Activated B cell treated with CpG ODN at 0.5 μM for 24 hours (primary cell): Measurements from ENCODE around the gene MAP1A. TPM values are rescaled to one million over a fixed set of nuclear protein-coding genes. Genes with fewer than 3 reads are reported as not detected.

Experiments
- ATAC-seq: fragments of 200-7000 bp; cut with Tn5 transposase; one replicate; pipeline ENCODE4 v1.10.0; 2021; ENCODE audit warnings: low read depth, mild to moderate bottlenecking, moderate library complexity
- CTCF ChIA-PET: fragments of 350-600 bp; sonication (Branson Sonifier 250); formaldehyde crosslinking; loops from one replicate; lab custom pipeline; 2021; ENCODE audit warnings: antibody characterized with exemption; lab: Charles Lee
- POLR2A ChIA-PET: fragments of 350-600 bp; sonication (Branson Sonifier 250); formaldehyde crosslinking; loops from one replicate; lab custom pipeline; 2021; ENCODE audit warnings: antibody characterized with exemption; lab: Charles Lee
- DNase-seq: peaks from one replicate; pipeline ENCODE4 v3.0.0; 2022
- H3K27ac Mint-ChIP-seq: one replicate; pipeline ENCODE4 v1.8.0; 2020; ENCODE audit warnings: mixed read lengths
- H3K27me3 Mint-ChIP-seq: one replicate; pipeline ENCODE4 v1.8.0; 2021; ENCODE audit warnings: mixed read lengths
- H3K36me3 Mint-ChIP-seq: one replicate; pipeline ENCODE4 v1.8.0; 2021; ENCODE audit warnings: low read depth, mixed read lengths
- H3K4me1 Mint-ChIP-seq: one replicate; pipeline ENCODE4 v1.8.0; 2021; ENCODE audit warnings: mixed read lengths
- H3K4me3 Mint-ChIP-seq: one replicate; pipeline ENCODE4 v1.8.0; 2020; ENCODE audit warnings: mild to moderate bottlenecking, mixed read lengths
- H3K9me3 Mint-ChIP-seq: one replicate; pipeline ENCODE4 v1.8.0; 2020; ENCODE audit warnings: mixed read lengths
- intact Hi-C: fragments of 100-400 bp; cut with micrococcal nuclease; formaldehyde crosslinking; loops from one replicate; pipeline ENCODE4 v1.15.1; 2024
- total RNA-seq: library from RNA; stranded (reverse); gene quantifications from 2 replicates; pipeline ENCODE4 v1.2.3, GENCODE V29; 2022
- TF ChIP-seq, protein P1 (sequence below): fragments of 200-600 bp; IDR thresholded peaks from one replicate; pipeline ENCODE4 v1.8.0; 2022; ENCODE audit warnings: antibody characterized with exemption, mild to moderate bottlenecking

Gene MAP1A
- total RNA-seq, 1 donor from 2014 or later = 0.11 TPM

DNA sequence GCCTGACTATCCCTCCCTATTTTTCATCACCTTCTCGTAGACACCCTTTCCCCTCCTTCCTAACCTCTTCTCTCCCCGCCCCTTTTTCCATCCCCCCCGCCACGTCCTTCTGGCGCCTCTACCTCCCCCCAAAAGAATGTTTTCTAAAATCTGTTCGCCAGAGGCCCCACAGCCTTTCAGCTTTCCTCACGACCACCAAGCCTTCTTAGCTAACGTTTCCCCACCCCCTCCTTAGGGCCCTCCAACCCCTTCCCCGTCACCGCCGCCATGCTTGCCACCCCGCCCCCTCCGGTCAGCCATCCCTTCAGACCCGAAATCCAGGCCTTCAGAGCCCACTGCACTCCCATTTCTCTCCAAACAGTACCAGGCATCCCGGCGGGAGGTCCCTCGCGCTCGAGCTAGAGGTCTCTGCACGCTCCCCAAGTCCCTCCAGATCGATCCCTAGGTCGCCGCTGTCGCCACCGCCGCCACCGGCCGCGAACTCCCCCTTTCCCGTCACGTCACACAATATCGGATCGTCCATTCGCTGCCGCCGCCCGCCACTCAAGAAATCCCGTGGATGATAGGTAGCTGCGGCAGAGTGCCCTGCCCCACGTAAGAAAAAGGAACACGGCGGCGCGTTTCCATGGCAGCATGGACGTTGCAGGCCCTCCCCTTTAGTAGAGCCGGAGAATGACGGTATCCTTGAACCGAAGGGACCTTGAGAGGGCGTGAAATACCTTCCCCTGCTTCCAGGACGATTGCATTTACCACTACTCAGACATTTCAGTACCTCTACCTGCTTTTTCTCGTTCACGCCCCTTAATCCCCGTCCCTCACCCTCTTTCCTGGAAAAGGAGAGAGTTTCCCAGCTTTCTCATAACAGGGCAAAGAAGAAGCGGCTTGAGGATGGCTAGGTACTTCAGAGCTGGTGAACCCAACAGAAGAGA, 24.5 kb upstream of the MAP1A start, which contains the start of gene TP53BP1:
Gene TP53BP1 (minus strand): TSS at position 484 of the 929 bp plus-strand sequence. CDS start 113 bp downstream, at position 371.
- TF ChIP-seq, protein P1, sequence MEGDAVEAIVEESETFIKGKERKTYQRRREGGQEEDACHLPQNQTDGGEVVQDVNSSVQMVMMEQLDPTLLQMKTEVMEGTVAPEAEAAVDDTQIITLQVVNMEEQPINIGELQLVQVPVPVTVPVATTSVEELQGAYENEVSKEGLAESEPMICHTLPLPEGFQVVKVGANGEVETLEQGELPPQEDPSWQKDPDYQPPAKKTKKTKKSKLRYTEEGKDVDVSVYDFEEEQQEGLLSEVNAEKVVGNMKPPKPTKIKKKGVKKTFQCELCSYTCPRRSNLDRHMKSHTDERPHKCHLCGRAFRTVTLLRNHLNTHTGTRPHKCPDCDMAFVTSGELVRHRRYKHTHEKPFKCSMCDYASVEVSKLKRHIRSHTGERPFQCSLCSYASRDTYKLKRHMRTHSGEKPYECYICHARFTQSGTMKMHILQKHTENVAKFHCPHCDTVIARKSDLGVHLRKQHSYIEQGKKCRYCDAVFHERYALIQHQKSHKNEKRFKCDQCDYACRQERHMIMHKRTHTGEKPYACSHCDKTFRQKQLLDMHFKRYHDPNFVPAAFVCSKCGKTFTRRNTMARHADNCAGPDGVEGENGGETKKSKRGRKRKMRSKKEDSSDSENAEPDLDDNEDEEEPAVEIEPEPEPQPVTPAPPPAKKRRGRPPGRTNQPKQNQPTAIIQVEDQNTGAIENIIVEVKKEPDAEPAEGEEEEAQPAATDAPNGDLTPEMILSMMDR = no peak
- DNase-seq (peak; percentile 87), ATAC-seq (peak; percentile 99)
- CTCF ChIA-PET = interaction anchor here (0.7 to 1.5 kb wide), 4 partner anchors 9 to 27 kb away, joined by 3 to 5 read pairs (median 4); no protein-coding TSS in a partner anchor
- POLR2A ChIA-PET = interaction anchor here (0.6 to 2.7 kb wide), 4 partner anchors 18 to 395 kb away, joined by 4 to 30 read pairs (median 6); no protein-coding TSS in a partner anchor
- Mint-ChIP-seq H3K27me3 (no peaks in the 10 kb centered on the region), H3K36me3 (peaks cover 39% of the 10 kb centered on the region), H3K4me1 (peaks cover 19% of the 10 kb centered on the region), H3K9me3 (no peaks in the 10 kb centered on the region), H3K27ac (peak within 1 kb of the TSS; percentile 95), H3K4me3 (peak within 1 kb of the TSS; percentile 98)
- intact Hi-C loops = loop anchor here (1.0 to 5.0 kb wide), 5 partner anchors 17 to 934 kb away; partner anchors contain the start of genes CTDSPL2, LCMT2, TUBGCP4 and ZSCAN29

DNA sequence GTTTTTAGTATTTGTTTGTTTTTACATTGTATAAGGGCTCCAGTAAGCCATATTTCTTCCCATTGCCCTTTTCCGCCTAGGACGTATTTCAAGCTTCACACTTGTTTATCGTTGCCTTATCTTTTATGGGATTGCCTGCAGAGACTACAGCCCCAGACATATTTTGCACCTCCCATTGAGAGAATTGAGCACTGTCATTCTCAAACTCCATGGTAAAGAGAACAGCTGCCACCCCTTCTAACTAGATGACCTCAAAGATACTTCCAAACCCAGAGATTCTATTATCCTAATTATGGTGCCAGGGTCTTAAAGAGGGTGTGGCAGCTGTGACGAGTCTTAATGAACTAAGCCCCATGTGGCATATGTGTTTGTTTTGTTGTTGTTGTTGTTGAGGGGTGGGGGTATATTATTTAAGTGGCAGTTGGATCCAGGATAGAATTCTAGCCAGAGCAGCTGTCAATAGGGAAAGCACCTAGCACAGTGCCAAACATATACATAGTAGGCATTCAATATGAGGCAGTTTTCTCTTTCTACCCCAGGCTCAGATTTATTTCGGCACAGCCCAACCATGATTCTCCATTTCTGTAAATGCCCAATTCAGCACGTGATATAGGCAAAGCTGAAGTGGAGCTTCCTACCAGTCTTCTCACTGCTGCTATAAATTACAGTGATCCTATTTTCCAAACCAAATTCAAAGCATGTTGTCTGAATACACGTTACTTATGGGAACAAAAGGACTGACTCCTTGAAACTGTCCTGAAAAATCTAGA, 23.5 kb upstream of the MAP1A start:
- Mint-ChIP-seq H3K4me1 (peaks cover 19% of the 10 kb centered on the region), H3K36me3 (peaks cover 30% of the 10 kb centered on the region), H3K4me3 (peak overlapping the region; percentile 98), H3K9me3 (no peaks in the 10 kb centered on the region), H3K27ac (peak overlapping the region; percentile 95), H3K27me3 (no peaks in the 10 kb centered on the region)
- ChIA-PET CTCF (interaction anchor here (1.4 to 1.5 kb wide), 3 partner anchors 10 to 22 kb away, joined by 3 to 5 read pairs (median 4); no protein-coding TSS in a partner anchor), POLR2A (interaction anchor here (0.9 to 2.7 kb wide), 2 partner anchors 17 to 19 kb away, joined by 5 to 30 read pairs; no protein-coding TSS in a partner anchor)
- TF ChIP-seq, protein P1 = no peak
- DNase-seq = no peak
- ATAC-seq = no peak
- intact Hi-C loops = loop anchor here (1.0 to 5.0 kb wide), 5 partner anchors 16 to 933 kb away; partner anchors contain the start of genes CTDSPL2, LCMT2, TUBGCP4 and ZSCAN29

DNA sequence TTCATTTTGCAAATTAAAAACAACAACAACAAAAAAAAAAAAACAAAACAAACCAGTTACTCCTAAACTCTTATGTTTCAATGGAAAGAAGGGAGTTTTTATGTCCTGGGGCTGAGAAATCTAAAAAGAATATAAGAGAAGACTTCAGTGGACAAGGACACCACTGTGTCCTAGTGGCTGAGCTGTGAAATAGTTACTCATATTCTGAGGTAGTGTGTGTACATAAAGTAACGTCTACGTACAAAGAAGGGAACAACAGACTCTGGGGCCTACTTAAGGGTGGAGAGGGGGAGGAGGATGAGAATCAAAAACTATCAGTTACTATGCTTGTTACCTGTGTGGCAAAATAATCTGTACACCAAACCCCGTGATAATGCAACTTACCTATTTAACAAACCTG, 18.4 kb upstream of the MAP1A start:
- H3K36me3 Mint-ChIP-seq = no peaks in the 10 kb centered on the region
- H3K27me3 Mint-ChIP-seq = no peaks in the 10 kb centered on the region
- H3K4me1 Mint-ChIP-seq = no peaks in the 10 kb centered on the region
- ChIA-PET POLR2A (no interaction called here), CTCF (no interaction called here)
- ATAC-seq (no peak), DNase-seq (no peak)
- intact Hi-C loops = no loop called here
- no peak overlapping the region for H3K4me3 Mint-ChIP-seq
- H3K27ac Mint-ChIP-seq = no peak overlapping the region
- TF ChIP-seq, protein P1 = no peak
- no peaks in the 10 kb centered on the region for H3K9me3 Mint-ChIP-seq

DNA sequence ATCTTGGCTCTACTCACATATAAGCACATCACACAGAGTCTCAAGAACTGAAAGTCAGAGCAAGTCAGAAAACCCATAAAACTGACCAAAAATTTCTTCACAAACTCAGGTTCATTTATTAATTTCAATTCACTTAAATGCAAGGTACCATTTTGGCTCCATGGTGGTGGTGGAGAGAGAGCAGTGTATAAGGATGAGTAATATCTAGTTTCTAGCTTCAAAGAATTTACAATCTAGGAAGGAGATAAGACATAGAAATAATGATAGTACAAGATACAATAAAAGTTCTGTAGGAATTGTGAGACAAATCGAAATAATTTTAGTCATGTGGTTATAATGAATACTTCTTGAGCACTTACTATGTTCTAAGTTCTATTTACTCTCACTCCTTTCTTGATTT, 17.8 kb upstream of the MAP1A start:
- Mint-ChIP-seq H3K4me3 (no peak overlapping the region), H3K4me1 (no peaks in the 10 kb centered on the region), H3K36me3 (no peaks in the 10 kb centered on the region), H3K9me3 (no peaks in the 10 kb centered on the region), H3K27ac (no peak overlapping the region), H3K27me3 (no peaks in the 10 kb centered on the region)
- TF ChIP-seq, protein P1 = no peak
- ATAC-seq = no peak
- intact Hi-C loops = no loop called here
- DNase-seq = no peak
- ChIA-PET CTCF (no interaction called here), POLR2A (no interaction called here)
